Ecto neural progenitor cell (in vitro differentiated cells): ENCODE measurements around the gene SPOCD1.
A peak's percentile ranks its signal among the peaks of the same experiment; 100 is the strongest.
"Not testable (repeated sequence)": the region's sequence is repeated elsewhere in the genome, so short reads cannot be mapped to it uniquely, and the experiment has no call there.

Experiments used
- DNase-seq: peaks from one replicate; pipeline ENCODE4 v3.0.0-alpha.2; 2018; ENCODE audit warnings: low spot score

SPOCD1 gene

DNA sequence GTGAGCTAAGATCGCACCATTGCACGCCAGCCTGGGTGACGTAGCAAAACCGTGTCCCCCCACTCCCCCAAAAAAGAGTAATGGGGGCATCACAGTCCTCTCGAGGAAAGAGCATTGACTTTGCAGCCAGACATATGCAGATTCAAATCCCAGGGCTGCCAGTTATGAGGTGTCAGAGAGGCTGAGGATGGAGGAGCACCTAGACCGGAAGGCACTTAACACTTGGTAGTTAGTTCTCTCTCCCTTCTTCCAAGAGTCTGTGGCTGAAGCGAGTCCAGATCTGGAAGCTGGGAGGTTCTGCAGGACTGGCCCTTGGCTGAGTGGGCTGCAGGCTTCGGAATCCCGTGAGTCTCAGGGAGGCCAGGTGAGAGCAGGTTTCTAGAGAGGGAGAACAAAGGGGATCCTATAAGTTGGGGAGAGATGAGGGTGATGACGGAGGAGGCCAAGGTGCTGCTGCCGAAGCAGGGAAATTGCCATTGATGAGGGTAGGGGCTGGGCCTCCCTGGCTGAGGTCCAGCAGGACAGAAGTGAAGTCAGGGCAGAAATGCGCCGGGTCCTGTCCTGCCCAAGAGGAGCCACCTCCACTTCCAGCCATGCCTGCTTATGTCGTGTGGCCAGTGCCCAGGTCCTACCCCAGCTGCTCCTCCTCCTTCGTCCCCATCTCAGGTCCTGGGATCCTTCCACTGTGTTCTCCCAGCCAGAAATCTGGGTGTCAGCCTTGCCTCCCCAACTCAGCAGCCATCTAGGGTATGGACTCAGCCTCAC lies 13.3 kb upstream of the SPOCD1 start:
- no peak for DNase-seq

DNA sequence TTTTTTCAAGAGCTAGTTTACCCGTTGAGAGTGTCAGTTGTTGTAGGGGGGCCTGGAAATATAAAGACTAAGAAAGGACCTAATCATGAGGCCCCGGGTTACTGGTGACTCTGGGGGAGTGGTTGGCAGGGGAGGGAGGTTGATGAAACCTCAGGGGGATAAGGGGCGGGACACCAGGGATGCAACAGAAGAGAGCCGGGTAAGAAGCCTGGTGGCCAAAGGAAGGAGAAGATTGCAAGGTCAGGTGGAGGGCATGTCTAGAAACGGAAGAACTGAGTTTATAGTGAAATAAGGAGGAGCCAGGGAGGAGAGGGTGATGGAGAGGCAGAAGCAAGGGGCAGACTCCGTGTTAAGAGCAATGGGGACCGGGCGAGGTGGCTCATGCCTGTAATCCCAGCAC lies 12.5 kb upstream of the SPOCD1 start:
- DNase-seq, result no peak

- DNase-seq, result no peak
These were observed 8.0 kb upstream of the SPOCD1 start for GRCh38 chr1:31823780-31824179.

- DNase-seq, result no peak
These were observed 6.9 kb upstream of the SPOCD1 start for GRCh38 chr1:31822766-31823165.

DNA sequence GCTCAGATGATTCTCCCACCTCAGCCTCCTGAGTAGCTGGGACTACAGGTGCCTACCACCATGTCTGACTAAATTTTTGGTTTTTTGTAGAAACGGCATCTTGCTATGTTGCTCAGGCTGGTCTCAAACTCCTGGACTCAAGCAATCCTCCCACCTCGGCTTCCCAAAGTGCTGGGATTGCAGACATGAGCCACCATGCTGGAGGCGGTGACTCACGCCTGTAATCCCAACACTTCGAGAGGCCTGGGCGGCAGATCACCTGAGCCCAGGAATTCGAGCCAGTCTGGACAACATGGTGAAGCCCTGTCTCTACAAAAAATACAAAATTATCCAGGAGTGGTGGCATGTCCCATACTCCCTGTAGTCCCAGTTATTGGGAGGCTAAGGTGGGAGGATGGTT lies 4.4 kb upstream of the SPOCD1 start:
- peak; percentile 30 for DNase-seq

GRCh38 chr1:31818206-31818605 lies 2.4 kb upstream of the SPOCD1 start:
- DNase-seq, result peak; percentile 24

DNA sequence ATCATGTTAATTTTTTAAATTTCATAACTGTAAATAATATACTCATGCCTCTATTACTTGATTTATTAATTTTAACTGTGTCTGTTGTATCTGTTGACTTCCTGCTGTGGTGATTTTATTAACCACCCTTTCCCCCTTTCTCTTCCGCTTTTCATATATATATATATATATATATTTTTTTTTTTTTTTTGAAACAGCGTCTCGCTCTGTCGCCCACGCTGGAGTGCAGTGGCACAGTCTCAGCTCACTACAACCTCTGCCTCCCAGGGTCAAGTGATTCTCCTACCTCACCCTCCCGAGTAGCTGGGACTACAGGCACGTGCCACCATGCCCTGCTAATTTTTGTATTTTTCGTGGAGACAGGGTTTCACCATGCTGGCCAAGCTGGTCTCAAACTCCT lies 1.1 kb upstream of the SPOCD1 start:
- DNase-seq, result not testable (repeated sequence)

DNA sequence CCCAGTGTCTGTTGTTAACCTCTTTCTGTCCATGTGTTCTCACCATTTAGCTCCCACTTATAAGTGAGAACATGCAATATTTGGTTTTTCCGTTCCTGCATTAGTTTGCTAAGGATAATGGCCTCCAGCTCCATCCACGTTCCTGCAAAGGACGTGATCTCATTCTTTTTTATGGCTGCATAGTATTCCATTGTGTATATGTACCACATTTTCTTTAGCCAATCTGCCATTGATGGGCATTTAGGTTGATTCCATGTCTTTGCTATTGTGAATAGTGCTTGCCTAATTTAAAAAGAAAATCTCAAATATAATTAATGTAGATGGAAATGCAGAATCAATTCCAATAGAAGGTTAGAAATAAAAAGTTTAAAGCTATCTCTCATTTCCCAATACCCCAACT lies 679 bp upstream of the SPOCD1 start:
- not testable (repeated sequence) for DNase-seq

DNA sequence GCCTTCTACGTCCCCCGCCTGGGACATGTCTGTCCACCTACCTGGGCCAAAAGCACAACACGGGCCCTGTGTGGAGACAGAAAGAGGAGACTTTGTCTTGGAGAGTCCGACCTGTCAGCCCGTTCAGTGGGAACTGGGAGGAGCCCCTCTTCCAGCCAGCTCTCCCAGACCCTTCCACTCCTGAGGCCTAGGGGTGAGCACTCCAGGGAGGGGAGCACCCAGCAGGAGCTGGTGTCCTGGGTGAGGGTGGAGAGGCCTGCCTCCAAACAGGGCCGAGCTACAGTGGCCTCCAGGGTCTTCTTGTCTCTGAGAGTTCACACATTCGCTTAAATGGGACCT lies 546 bp downstream of the SPOCD1 start:
- DNase-seq, result no peak

DNA sequence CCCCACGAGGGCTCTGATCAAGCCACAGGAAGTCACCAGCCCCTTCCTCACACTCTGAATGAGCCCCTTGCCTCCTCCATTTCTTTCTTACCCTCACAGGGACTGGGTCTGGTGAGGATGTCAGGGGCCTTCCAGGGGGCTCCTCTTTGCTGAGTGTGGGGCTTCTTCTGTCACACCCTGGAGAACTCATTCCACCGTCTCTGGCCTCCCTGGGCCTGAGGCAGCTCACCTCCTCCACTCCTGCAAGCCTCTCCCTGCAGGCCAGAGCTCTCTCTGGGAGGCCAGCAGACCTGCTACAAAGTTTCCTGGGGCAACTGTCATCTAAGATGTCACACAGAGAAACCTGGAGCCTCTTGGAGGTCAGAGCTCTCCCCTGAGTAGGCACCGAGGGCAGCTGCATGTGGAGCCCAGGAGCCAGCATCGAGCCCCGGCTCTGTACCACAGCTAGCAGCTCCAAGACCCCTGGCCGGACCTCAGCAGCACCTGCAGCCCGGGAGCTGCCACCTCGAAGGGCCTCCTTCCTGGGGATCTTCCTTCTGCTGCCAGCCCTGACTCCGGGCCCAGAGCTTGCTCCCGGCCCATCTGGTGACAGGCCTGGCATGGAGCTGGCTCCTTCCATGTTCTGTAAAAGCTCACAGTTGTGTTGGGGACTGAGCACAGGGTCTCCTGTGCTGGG lies 1.1 kb downstream of the SPOCD1 start:
- peak; percentile 41 for DNase-seq

- peak; percentile 51 for DNase-seq
These were observed 1.7 kb downstream of the SPOCD1 start for GRCh38 chr1:31814041-31814511.

GRCh38 chr1:31812158-31812829 lies 3.5 kb downstream of the SPOCD1 start:
- peak; percentile 23 for DNase-seq

DNA sequence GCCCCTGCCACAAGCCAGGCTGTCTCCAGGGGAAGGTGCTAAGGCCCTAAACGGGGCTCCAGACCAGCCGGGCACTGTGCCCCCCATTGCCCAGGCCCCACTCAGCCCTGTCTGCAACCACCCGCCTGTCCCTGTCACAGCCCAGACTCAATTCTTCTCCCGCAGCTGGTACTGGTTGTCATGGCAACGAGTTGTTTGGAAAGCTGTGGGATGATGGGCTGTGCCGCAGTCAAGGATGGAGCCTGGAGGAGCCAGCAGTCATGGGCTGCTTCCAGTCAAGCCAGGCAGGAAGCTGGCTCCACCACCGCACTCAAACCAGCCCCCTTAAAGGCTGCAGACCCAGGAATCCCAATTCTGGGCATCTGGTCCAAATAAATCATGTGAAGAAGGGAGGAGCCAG lies 4.2 kb downstream of the SPOCD1 start:
- peak; percentile 72 for DNase-seq

DNA sequence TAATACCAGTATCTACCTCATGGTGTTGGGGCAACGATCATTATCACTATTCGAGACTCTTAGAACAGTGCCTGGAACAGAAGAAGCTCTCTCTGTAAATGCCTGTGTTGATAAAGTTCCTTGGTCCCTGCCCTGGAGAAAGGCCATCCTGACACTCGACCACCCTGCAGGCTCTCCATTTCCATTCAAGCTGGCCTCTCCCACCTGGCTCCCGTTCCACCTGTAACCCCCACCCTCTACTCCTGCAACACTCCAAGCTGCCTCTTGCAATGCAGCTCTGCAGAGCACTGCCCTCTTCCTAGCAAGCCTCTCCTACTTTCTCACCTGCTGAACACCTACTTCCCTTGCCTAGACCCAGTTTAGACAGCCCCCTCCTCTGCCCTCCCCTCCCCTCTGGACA lies 6.1 kb downstream of the SPOCD1 start:
- peak; percentile 29 for DNase-seq

DNA sequence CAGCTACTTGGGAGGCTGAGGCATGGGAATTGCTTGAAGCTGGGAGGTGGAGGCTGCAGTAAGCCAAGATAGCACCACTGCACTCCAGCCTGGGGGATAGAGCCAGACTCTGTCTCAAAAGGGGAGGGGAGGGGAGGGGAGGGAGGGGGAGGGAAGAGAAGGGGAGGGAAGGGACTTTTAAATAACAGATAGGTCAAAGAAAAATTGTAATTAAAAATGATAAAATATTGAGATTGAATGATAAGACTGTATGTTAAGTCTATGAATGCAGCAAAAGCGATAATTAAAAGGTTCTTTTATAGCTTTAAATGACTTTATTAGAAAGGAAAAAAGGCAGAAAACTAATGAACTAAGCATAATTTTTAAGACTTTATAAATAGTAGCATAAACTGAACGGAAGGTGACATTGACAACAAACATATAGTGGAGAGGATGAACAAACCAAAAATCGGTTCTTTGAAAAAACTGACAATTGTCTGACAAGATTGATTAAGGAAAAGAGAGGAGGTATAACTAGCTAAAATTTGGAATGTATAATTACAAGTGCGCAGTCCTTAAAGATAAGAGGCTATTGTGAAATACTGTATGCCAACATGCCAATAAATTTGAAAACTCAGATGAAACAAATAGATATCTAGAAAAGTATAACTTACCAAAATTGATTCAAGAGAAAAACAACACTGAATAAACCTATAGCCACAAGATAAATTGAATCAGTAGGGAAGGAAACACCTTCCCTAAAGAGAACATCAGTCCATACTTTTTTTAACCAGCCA lies 8.4 kb downstream of the SPOCD1 start:
- DNase-seq, result no peak

- DNase-seq, result no peak
These were observed 10.5 kb downstream of the SPOCD1 start for GRCh38 chr1:31805318-31805717.

DNA sequence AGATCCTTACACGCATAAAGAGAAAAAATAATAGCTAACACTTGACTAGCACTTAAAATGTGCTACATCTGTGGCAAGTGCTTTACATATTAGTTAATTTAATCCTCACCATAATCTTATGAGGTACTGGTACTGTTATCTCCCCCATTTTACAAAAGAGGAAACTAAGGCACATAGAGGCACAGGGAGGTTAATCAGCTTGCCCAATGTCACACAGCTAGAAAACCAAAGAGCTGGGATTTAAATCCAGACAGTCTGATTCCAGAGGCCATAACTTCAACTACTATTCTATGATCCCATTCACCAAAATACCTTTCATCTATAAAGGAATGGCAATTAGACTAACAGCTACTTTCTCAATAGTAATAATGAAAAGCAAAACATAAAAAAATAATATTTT lies 11.7 kb downstream of the SPOCD1 start:
- no peak for DNase-seq

- no peak for DNase-seq
These were observed 12.2 kb downstream of the SPOCD1 start for GRCh38 chr1:31803610-31804009.

DNA sequence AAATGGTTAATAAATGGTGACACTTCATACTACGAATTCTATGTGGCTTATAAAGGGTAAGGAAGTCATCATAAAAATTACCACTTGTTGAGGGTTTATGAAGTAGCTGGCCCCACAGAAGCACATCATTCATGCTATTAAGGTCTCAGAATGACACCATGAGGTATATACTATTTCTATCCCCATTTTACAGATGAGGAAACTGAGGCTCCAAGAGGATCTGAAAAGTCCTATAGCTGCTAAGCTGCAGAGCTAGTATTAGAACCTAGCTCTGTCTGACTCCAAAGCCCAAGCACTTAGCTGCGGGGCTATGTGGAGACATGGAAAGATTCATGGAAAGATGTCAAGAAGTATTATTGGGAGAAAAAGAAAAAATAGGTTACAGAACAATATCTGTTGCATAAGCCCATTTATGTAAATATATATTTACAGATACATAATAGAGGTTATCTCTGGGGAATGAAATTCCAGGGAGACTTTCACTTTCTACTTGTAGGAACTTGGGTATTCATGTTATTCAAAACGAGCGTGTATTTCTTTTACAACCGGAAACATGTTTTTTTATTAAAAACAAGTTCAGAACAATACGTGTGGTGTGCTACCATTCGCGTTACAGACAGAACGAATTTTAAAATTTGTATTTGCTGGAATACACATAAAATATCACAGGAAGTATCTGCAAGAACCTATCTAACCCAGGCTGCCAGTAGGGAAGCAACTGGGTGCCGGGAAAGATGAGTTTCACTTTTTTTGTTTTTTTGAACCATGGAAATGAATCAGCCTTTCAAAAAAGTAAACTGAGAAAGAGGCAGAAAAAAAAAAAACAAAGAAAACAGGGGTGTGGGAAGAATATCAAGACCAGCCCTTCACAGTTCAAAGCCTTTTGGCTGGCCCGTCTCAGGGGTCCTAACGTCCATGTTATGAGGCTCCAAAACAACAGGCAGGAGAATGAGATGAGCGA lies 13.4 kb downstream of the SPOCD1 start:
- DNase-seq, result no peak

DNA sequence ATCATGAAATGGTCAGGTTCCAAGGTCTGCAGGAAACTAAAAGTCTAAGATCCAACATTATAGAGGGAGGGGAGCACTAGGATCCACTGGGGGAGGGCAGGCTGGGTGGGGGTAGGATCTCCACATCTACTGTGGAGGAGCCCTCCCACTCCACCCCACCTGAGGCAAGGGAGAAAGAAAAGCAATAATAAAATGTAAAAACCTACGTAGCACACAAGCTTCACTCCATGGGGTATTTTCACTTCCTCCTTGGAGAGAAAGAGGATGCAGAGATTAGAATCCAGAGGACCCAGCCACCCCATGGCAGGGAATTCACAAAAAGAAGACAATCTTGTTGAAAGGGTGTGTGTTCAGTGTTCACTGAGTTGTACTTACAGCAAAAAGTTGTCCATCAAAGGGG lies 14.4 kb downstream of the SPOCD1 start:
- no peak for DNase-seq

GRCh38 chr1:31800674-31800967 lies 15.2 kb downstream of the SPOCD1 start:
- DNase-seq, result peak; percentile 32
